HG02571 (cell line): Measurements from ENCODE around the gene ZIC2.

Experiments used
- ATAC-seq: cut with Tn5 transposase; IDR thresholded peaks from one replicate; pipeline ENCODE4 v1.9.1; 2021; ENCODE audit warnings: mild to moderate bottlenecking, moderate library complexity; ENCODE audit not compliant: unreplicated experiment

Gene ZIC2

DNA sequence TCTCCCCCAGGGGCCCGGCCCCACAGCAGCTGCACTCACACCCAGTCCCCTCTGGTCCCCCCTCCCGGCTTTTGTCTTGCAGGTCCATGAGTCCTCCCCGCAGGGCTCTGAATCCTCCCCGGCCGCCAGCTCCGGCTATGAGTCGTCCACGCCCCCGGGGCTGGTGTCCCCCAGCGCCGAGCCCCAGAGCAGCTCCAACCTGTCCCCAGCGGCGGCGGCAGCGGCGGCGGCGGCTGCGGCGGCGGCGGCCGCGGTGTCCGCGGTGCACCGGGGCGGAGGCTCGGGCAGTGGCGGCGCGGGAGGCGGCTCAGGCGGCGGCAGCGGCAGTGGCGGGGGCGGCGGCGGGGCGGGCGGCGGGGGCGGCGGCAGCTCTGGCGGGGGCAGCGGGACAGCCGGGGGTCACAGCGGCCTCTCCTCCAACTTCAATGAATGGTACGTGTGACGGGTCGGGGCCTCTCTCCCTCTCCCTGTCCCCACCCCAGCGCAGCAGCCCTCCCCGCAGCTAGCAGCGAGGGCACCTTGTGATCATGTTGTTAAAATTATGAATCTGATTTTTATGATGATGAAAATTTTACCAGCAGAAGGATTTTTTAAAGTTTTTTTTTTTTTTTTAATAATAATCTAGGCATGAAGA is 3.8 kb downstream of the ZIC2 start:
- no peak for ATAC-seq

GRCh38 chr13:99985886-99986527 is 4.4 kb downstream of the ZIC2 start:
- ATAC-seq = no peak

DNA sequence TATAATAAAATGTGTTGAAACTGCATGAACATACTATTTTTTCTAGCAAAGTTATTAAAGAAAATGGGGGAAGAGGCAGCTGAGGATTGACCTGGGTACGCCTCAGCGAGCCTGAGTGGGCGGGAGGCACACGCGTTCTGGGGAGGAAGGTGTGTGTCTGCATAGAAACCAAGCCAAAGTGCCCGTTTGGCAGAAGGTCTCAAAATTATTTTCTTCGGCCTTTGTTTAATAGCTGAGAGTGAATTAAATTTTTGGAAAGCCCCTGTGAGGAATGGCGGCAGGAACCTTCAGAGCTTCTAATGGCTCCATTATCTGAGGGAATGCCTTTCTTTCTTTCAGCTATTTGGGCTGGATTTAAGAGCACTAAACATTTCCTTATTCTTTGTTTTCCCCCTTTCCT is 5.2 kb downstream of the ZIC2 start:
- ATAC-seq = no peak

DNA sequence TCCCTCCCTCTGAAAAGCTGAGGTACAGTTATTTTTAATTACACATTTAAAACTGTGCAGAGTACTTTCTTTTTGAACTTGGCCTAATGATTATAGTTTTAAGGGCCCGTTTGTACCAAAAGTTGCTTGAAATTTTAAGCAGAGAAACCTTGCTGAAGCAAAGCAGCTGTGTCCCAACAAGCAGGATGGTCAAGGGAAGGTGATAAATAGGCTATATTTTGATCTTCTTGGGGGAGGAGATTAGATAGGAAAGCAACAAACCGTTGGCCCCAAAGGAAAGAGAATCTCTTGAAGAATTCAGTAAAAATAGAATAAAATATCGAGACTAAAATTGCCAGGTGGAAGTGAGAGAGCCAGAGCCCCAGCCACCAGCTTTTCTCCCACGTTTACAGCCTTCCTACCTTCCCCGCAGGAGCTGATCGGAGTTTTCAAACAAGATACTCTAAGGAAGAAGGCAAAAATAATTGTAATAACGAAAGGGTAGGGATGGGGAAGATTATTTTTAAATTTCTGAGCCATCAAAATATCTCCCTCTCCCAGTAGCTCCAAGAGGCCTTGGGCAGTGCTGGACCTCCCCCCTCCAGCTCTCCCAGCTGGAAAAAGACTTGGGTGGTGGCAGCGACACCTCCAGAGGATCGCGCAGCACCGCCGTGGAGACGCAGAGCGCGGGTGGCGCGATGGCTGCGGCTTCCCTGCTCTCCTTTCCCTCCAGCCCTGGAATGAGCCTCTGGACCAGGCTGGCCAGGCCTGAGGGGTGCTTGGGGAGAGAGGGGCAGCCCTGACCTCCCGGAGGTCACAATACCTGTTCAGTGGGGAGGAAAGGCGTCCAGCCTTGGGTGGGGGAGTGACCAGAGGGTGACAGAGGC is 5.8 kb downstream of the ZIC2 start:
- no peak for ATAC-seq

- ATAC-seq = no peak
These were observed 7.1 kb downstream of the ZIC2 start for GRCh38 chr13:99988529-99989275.

DNA sequence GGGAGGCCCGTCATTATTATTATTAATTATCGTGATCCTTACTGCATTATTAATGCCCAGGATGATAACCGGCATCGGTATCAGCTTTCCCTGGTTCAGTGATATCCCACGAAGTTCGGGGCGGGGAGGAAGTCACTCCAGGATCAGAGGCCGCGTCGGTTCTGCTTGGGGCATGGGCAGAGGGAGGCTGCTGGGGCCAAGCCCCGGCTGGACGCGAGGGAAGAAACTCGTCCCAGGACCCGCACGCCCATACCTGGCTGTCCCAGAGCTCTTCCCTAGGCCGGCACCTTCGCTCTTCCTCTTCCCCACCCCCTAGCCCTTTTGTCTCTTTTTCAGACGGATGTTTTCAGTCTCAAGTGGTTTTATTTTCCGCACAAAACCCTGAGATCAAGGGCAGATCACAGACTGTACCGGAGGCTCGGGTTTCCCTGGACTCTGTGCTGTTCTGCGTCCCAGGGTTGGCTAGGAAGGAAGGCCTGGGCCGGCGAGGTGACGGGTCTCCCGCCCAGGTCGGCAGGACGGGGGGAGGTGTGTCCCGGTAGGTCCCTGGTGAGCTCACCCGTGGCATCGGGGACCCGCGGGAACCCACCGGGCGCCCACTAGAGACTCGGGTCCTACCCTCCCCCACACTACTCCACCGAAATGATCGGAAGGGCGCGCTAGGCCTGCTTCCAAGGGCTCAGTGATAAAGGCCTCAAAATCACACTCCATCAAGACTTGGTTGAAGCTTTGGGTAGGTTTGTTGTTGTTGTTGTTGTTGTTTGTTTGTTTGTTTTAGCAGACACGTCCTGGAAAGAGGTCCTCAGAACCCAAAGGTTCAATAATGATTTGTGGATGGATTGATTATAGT is 7.9 kb downstream of the ZIC2 start:
- no peak for ATAC-seq

- ATAC-seq = no peak
These were observed 8.8 kb downstream of the ZIC2 start for GRCh38 chr13:99990126-99990977.

DNA sequence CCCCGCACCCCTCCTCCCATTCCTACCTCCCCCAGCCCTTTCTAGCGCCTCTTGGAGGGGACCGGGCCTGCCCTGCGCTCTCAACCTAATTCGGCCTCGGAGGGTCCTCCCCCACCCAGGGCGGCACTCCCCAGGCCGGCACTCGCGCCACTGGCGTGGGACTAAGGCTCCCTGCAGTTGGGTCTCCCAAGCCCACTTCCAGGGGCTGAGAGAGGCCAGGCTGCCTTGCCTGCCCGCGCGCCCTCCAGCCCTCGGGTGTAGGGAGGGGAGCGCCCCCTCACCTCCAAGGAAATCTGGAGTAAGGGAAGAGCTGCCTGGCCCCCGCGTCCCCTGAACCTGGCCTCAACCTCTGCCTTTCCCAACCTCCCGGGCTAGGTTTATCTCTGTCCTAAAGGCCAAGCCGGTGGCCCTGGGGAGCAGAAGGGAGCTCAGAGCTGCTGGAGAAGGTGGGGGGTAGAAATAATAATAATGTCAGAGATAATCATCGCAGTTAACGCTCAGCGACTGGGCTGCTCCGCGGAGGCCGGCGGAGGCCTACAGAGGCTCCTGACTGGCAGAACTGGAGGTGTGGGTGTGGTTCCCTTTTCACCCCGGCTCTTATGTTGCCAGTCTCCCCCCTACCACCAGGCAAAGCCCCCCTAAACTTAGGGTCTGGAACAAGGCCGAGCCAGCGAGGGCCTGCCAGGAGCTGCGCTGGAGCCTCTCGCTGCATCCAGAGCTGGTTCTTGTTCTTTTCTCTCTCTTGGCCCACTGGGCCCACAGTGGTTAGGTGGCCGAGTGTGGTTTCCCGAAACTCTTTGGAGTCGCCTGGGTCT is 9.6 kb downstream of the ZIC2 start:
- no peak for ATAC-seq

GRCh38 chr13:99991828-99992775 is 10.5 kb downstream of the ZIC2 start:
- ATAC-seq = no peak

GRCh38 chr13:99992949-99993351 is 11.4 kb downstream of the ZIC2 start:
- ATAC-seq = no peak

DNA sequence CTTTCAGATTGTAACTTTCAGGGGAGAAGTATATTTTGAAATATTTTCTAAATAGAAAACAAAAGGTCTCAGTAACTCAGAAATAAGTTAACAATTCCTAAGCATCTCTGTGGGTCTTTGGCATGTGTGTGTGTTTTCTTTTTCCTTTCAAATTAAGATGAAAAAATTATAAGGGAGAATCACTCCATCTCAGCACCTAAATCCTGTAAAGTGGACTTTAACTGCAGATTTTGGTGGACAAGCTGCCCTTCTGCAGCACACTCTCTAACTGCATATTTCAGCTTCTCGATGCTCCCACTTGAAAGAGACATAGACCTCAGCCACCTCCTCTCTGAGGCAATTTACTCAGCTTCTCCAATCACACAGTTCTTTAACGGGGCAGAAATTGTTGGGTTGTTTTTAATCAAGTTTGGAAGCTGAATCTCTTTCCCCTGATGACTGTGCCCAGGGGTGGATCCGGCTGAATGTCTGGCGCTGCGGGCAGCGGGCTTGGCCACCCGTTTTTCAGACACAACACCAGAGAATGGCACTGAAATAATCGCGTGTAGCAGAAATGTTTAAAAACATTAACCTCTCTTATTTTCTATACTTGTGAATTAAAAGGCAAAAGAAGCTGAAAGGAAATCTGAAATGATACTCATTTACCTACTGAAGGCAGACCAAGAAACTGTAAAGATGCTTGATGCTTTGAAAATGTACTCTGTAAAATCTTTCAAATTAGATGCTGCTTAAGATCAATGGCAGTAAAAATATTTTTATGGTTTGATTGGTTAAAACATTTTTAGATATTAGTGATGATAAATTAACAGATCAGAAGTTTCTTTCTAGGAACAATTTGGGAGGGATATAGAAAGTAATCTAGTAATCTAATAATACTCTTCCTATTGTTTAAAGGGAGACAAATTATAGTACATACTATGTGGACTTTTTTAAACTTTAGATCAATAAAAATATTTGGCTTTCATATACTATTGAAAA is 12.4 kb downstream of the ZIC2 start:
- no peak for ATAC-seq

- ATAC-seq = no peak
These were observed 13.0 kb downstream of the ZIC2 start for GRCh38 chr13:99994638-99995020.

DNA sequence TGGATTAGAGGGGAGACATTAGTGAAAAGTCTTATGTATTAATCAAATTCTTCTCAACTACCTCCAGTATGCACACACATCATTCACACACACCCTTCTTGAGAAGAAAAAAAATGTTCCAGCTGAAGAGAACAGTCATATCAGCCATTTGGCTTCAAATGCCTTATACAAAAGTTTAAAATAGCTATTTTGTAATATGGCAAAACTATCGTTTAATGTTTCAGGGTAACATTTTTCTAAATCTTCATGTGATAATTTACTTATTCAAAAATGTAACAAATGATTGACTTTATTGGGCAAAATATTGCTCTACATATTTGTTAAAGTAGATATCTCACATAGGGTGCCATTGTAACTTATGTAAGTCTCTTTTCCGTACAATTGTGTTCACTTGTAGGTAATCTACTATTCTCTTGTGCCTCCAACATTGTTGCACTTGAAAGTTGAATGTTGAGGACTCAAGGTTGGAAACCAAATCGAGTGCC is 13.6 kb downstream of the ZIC2 start:
- no peak for ATAC-seq

DNA sequence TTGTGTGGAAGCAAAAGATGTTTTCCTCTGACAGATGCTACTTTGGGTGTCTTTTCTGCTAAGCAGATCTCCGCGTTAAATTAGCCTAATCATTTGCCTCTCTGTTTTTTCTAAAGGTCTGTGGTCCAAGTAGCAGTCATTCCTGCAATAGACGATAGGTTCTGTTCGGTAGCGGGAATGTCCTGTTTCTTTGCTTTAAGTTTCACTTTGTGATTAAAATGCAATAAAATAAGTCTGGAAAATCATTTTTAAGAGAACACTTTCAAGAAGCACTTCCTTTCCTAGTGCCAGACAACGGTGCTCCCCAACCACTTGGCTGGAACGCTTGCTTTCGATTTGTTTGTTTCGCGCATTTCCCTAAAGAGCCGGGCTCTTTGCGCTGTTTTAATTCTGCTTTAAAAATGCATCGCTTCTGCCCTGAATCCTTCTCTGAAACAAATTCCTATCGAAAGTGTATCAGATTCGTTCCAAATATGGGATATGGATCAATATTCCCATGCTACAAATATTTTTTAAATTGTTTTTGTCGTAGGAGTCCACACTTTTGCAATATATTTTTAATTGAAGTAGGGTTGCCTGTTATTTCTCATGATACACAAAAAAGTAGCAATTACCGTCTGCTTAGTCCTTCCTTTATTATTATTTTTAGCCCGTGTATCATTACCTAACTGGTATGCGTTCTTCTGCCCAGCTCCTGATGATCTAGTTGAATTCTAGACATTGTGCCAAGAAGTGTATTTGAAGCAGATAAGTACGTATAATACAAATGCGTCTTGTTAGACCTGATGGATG is 14.2 kb downstream of the ZIC2 start:
- no peak for ATAC-seq

DNA sequence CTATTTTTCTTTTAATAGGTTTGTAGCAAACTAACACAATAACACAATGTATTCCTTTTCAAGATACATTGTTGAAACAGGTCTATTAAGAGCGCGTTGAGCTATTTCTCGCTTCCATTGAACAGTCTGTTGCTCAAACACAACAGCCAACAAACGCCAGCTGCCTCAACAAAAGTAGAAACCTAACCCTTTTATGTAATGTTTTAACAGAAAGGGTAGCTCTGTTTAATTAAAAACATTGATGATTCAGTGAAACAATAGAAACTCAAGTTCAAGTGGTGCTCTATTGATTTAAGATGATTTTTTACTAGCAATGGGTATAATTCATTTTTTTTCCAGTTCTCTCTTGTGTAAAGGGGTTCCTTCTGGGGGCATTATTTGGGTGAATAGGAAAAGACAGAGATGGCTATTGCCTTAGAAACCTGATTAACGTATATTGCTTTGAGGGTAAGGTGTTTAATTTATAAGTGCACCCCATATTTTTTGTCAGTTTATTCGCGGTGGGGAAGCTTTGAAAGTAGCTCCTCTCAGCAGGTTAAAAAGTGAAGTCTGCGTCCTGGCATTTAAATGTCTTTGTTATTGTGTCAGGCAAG is 14.9 kb downstream of the ZIC2 start:
- ATAC-seq = no peak
